ENCODE data around the gene HIRA. TPM values are rescaled to one million over a fixed set of nuclear protein-coding genes. Genes with fewer than 3 reads are reported as not detected.

HIRA gene
- total and polyA plus RNA-seq, 9 of the 15 experiments (the other 6 are each of a cell fraction or from before 2014, with no cell fraction given) = 0.96 to 132 (median 58.4) TPM

GRCh38 chr22:19424186-19424500 lies 7.4 kb downstream of the HIRA start:
- Histone ChIP-seq H3K4me1 (replicated peaks in 1 of 2; ENCODE audit: control insufficient read depth in 2 of 2, insufficient read depth in 2 of 2, low read length in 2 of 2) (peaks cover 41 to 46% of the 10 kb centered on the region in 2 experiments), H3K9me3 (replicated peaks; ENCODE audit: control insufficient read depth, insufficient read depth, low read depth, low read length) (no peaks in the 10 kb centered on the region), H3K9me1 (ENCODE audit: control insufficient read depth, insufficient read depth, low read length) (peaks cover 21% of the 10 kb centered on the region), H3K79me2 (ENCODE audit: control insufficient read depth, insufficient read depth, low read length) (peaks cover 100% of the 10 kb centered on the region), H2AFZ (ENCODE audit: low read depth, low read length) (no peak overlapping the region), H3K4me3 (no peak overlapping the region), H3K27me3 (ENCODE audit: control insufficient read depth in 2 of 2, insufficient read depth in 2 of 2, low read length in 2 of 2) (no peaks in the 10 kb centered on the region), H4K20me1 (replicated peaks; ENCODE audit: control insufficient read depth, insufficient read depth, low read length) (peaks cover 71% of the 10 kb centered on the region), H3K27ac (ENCODE audit: extremely low read depth, low read depth, low read length) (no peak overlapping the region), H3K9ac (ENCODE audit: insufficient read depth in 1 of 2, low read depth in 2 of 2, low read length in 2 of 2) (no peak overlapping the region), H3K4me2 (ENCODE audit: insufficient read depth, low read length) (no peak overlapping the region), H3K36me3 (ENCODE audit: control insufficient read depth, insufficient read depth, low read length) (peaks cover 49% of the 10 kb centered on the region)
- intact Hi-C loops (cut with micrococcal nuclease) = no loop called here
- BruUV-seq (replicated peaks) = no TSS peak
- in situ Hi-C loops (cut with MboI) = no loop called here
- TF ChIP-seq CEBPB (tag; IDR thresholded peaks at IDR 0.05) = 0 out of 2 replicates have a peak, but pooled peaks have one; percentile 23
- no peak for TF ChIP-seq EP400 (IDR thresholded peaks at IDR 0.05)
- no peak for TF ChIP-seq PBX2 (CRISPR knock-in tag; IDR thresholded peaks at IDR 0.05; ENCODE audit: low read depth)
- TF ChIP-seq PBX2 (tag; conservative IDR thresholded peaks at IDR 0.05; ENCODE audit: low read depth) = peak; percentile 63
- 0 out of 2 replicates have a peak, but pooled peaks have one; percentile 10 for TF ChIP-seq KLF1 (tag; IDR thresholded peaks at IDR 0.05)
- TF ChIP-seq SMAD3 (CRISPR knock-in tag; conservative IDR thresholded peaks at IDR 0.05) = 0 out of 2 replicates have a peak, but pooled peaks have one; percentile 16
- TF ChIP-seq ZNF75A (CRISPR knock-in tag; IDR thresholded peaks at IDR 0.05) = no peak
- DNase-seq (ENCODE audit: extremely low read depth in 1 of 4, low spot score in 3 of 4) (no peak), ATAC-seq (no peak), FAIRE-seq (no peak)
- 75% methylated on average over 3 of the region's 3 CpGs for WGBS (ENCODE audit: insufficient coverage, low coverage, missing lambda C conversion rate)
- ChIA-PET CTCF (ENCODE audit: low intra/inter-chr PET ratio) (no interaction called here), POLR2A (interaction anchor here (0.6 to 10.1 kb wide), 9 partner anchors 8 to 761 kb away, joined by 3 to 212 read pairs (median 5); partner anchors contain the start of genes C22orf39, CDC45, HIRA and MRPL40)
